Measurements from ENCODE around the gene HSPH1.

HSPH1 gene

DNA sequence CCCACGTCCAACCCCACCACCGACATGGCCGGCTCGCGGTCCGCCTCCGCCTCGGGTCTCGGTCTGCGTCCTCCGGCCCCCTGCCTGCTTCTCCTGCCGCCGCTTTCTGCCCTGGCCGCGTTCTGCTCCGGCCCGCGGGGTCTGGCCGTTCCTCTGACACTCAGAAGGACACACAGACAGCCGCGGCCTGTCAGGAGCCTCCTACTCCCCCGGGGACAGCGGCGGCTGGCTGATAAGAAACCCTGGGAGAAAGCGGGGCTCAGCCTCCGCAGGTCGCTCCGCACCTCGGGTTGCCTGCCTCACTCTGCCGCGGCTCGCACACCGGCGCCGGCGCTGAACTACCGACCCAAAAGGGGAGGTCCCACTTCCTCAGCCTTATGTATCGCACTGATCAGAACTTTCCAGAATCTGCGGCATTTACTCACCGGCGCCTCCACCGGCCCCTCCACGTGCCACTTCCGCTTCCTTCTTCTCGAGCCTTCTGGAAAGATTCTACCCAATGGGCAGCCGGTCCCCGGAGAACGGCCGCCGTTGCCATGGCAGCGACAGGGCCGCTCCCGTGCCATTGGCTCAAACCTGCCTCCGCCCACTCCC, at the start of gene HSPH1:
Gene HSPH1 (minus strand): TSS at position 348 of the 594 bp plus-strand sequence. CDS start 322 bp downstream, at position 26.
- Histone ChIP-seq H3K4me1 (ENCODE audit: insufficient read depth, insufficient read length) (no peaks in the 10 kb centered on the region), H3K9ac (ENCODE audit: insufficient read length, low read depth) (peak within 1 kb of the TSS; percentile 94), H3K27me3 (ENCODE audit: insufficient read depth, insufficient read length) (no peaks in the 10 kb centered on the region), H3K36me3 (ENCODE audit: insufficient read depth, insufficient read length, low read length) (peaks cover 32% of the 10 kb centered on the region), H3K9me3 (ENCODE audit: insufficient read depth, low read length) (no peaks in the 10 kb centered on the region), H3K4me3 (ENCODE audit: insufficient read length, low read depth) (peak within 1 kb of the TSS; percentile 88)
- no peak for TF ChIP-seq SUZ12 (IDR thresholded peaks at IDR 0.05; ENCODE audit: extremely low read depth, insufficient read depth, insufficient read length)
- TF ChIP-seq YY1 (IDR thresholded peaks at IDR 0.05; ENCODE audit: insufficient read depth, insufficient read length): no peak
- TF ChIP-seq ZNF274 (IDR thresholded peaks at IDR 0.05; ENCODE audit: low read depth, low read length): no peak
- DNase-seq (ENCODE audit: low read depth, low spot score): peak; percentile 81

DNA sequence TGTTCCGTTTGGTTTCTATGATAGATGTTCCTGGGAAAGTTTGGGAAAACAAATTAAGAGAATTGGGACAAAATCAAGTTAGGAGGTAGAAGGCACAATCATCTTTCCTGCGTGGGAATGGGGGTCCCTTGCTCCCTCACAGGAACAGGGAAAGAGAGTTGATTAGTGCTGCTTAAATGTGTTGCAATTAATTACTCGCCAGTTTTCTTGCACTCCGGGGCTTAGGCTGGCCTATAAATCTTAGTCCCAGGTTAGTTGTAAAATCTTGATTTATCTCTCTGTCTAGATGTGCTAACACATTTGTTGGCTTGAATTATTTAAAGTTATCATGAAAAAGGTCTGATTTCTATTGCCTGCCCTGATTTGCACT, 48.1 kb upstream of the HSPH1 start:
- Histone ChIP-seq H3K9ac (ENCODE audit: insufficient read length, low read depth) (no peak overlapping the region), H3K4me1 (ENCODE audit: insufficient read depth, insufficient read length) (no peaks in the 10 kb centered on the region), H3K27me3 (ENCODE audit: insufficient read depth, insufficient read length) (no peaks in the 10 kb centered on the region), H3K9me3 (ENCODE audit: insufficient read depth, low read length) (no peaks in the 10 kb centered on the region), H3K4me3 (ENCODE audit: insufficient read length, low read depth) (no peak overlapping the region), H3K36me3 (ENCODE audit: insufficient read depth, insufficient read length, low read length) (no peaks in the 10 kb centered on the region)
- no peak for TF ChIP-seq SUZ12 (IDR thresholded peaks at IDR 0.05; ENCODE audit: extremely low read depth, insufficient read depth, insufficient read length)
- no peak for TF ChIP-seq ZNF274 (IDR thresholded peaks at IDR 0.05; ENCODE audit: low read depth, low read length)
- TF ChIP-seq YY1 (IDR thresholded peaks at IDR 0.05; ENCODE audit: insufficient read depth, insufficient read length): no peak
- DNase-seq (ENCODE audit: low read depth, low spot score): no peak

GRCh38 chr13:31209172-31209840, 47.6 kb upstream of the HSPH1 start:
- H3K9ac ChIP-seq (ENCODE audit: insufficient read length, low read depth): no peak overlapping the region
- H3K4me1 ChIP-seq (ENCODE audit: insufficient read depth, insufficient read length): peaks cover under 1% of the 10 kb centered on the region
- no peaks in the 10 kb centered on the region for H3K9me3 ChIP-seq (ENCODE audit: insufficient read depth, low read length)
- H3K4me3 ChIP-seq (ENCODE audit: insufficient read length, low read depth): no peak overlapping the region
- H3K27me3 ChIP-seq (ENCODE audit: insufficient read depth, insufficient read length): no peaks in the 10 kb centered on the region
- no peaks in the 10 kb centered on the region for H3K36me3 ChIP-seq (ENCODE audit: insufficient read depth, insufficient read length, low read length)
- TF ChIP-seq SUZ12 (IDR thresholded peaks at IDR 0.05; ENCODE audit: extremely low read depth, insufficient read depth, insufficient read length) (no peak), ZNF274 (IDR thresholded peaks at IDR 0.05; ENCODE audit: low read depth, low read length) (no peak), YY1 (IDR thresholded peaks at IDR 0.05; ENCODE audit: insufficient read depth, insufficient read length) (no peak)
- DNase-seq (ENCODE audit: low read depth, low spot score): peak; percentile 23

DNA sequence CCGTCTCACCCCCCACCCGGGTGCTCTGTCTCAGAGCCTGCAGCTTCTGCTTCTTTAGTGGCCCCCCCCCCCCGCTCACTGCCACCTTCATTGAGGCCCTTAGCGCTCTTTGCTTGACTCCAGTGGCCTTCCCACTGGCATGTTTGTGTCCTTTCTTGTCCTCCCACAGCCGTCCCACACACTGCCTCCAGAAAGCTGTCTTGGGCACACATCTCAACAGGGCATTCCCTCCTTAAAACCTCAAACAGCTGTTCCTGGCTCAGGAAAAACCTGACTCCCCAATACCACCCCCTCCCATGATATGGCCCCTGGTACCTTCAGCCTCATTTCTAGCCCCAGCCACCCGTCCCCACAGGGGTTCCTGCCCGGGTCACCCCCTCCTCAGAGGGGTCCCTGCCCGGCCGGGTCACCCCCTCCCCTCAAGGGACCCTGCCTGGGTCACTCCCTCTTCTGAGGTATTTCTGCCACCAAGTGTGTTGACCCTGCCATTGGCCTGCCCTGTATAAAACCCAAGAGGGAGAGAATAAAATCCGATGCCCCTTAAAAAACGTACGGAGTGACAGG, 46.9 kb upstream of the HSPH1 start:
- peaks cover 2% of the 10 kb centered on the region for H3K4me1 ChIP-seq (ENCODE audit: insufficient read depth, insufficient read length)
- H3K4me3 ChIP-seq (ENCODE audit: insufficient read length, low read depth): no peak overlapping the region
- TF ChIP-seq YY1 (IDR thresholded peaks at IDR 0.05; ENCODE audit: insufficient read depth, insufficient read length) (no peak), SUZ12 (IDR thresholded peaks at IDR 0.05; ENCODE audit: extremely low read depth, insufficient read depth, insufficient read length) (no peak), ZNF274 (IDR thresholded peaks at IDR 0.05; ENCODE audit: low read depth, low read length) (no peak)
- no peak overlapping the region for H3K9ac ChIP-seq (ENCODE audit: insufficient read length, low read depth)
- H3K9me3 ChIP-seq (ENCODE audit: insufficient read depth, low read length): peaks cover 4% of the 10 kb centered on the region; the same call in 1 of the 2 replicates
- no peaks in the 10 kb centered on the region for H3K36me3 ChIP-seq (ENCODE audit: insufficient read depth, insufficient read length, low read length)
- no peaks in the 10 kb centered on the region for H3K27me3 ChIP-seq (ENCODE audit: insufficient read depth, insufficient read length)
- no peak for DNase-seq (ENCODE audit: low read depth, low spot score)

GRCh38 chr13:31207661-31208552, 46.2 kb upstream of the HSPH1 start:
- TF ChIP-seq YY1 (IDR thresholded peaks at IDR 0.05; ENCODE audit: insufficient read depth, insufficient read length) (no peak), SUZ12 (IDR thresholded peaks at IDR 0.05; ENCODE audit: extremely low read depth, insufficient read depth, insufficient read length) (no peak), ZNF274 (IDR thresholded peaks at IDR 0.05; ENCODE audit: low read depth, low read length) (no peak)
- peaks cover 2% of the 10 kb centered on the region for H3K4me1 ChIP-seq (ENCODE audit: insufficient read depth, insufficient read length)
- H3K27me3 ChIP-seq (ENCODE audit: insufficient read depth, insufficient read length): no peaks in the 10 kb centered on the region
- no peak for DNase-seq (ENCODE audit: low read depth, low spot score)
- no peak overlapping the region for H3K4me3 ChIP-seq (ENCODE audit: insufficient read length, low read depth)
- H3K9me3 ChIP-seq (ENCODE audit: insufficient read depth, low read length): peaks cover 11% of the 10 kb centered on the region; the same call in 1 of the 2 replicates
- H3K9ac ChIP-seq (ENCODE audit: insufficient read length, low read depth): no peak overlapping the region
- no peaks in the 10 kb centered on the region for H3K36me3 ChIP-seq (ENCODE audit: insufficient read depth, insufficient read length, low read length)

GRCh38 chr13:31204592-31204991, 42.9 kb upstream of the HSPH1 start:
- H3K4me3 ChIP-seq (ENCODE audit: insufficient read length, low read depth): no peak overlapping the region
- TF ChIP-seq ZNF274 (IDR thresholded peaks at IDR 0.05; ENCODE audit: low read depth, low read length) (no peak), YY1 (IDR thresholded peaks at IDR 0.05; ENCODE audit: insufficient read depth, insufficient read length) (no peak), SUZ12 (IDR thresholded peaks at IDR 0.05; ENCODE audit: extremely low read depth, insufficient read depth, insufficient read length) (no peak)
- H3K9ac ChIP-seq (ENCODE audit: insufficient read length, low read depth): no peak overlapping the region
- no peaks in the 10 kb centered on the region for H3K36me3 ChIP-seq (ENCODE audit: insufficient read depth, insufficient read length, low read length)
- H3K27me3 ChIP-seq (ENCODE audit: insufficient read depth, insufficient read length): no peaks in the 10 kb centered on the region
- DNase-seq (ENCODE audit: low read depth, low spot score): no peak
- H3K4me1 ChIP-seq (ENCODE audit: insufficient read depth, insufficient read length): peaks cover 2% of the 10 kb centered on the region
- H3K9me3 ChIP-seq (ENCODE audit: insufficient read depth, low read length): peaks cover 17% of the 10 kb centered on the region; the same call in 1 of the 2 replicates

All from NT2/D1 (cell line).